ENCODE results near the gene CD48. TPM values are rescaled to one million over a fixed set of nuclear protein-coding genes. Genes with fewer than 3 reads are reported as not detected.
"Not testable (repeated sequence)": the region's sequence is repeated elsewhere in the genome, so short reads cannot be mapped to it uniquely, and the experiment has no call there.

The CD48 gene
- total RNA-seq, 6 experiments from 2014 or later: not detected

GRCh38 chr1:160653620-160654016, 58.0 kb downstream of the CD48 start:
- Mint-ChIP-seq H3K36me3 (ENCODE audit: low read depth) (no peaks in the 10 kb centered on the region), H3K4me3 (no peak overlapping the region), H3K27ac (no peak overlapping the region), H3K27me3 (ENCODE audit: insufficient read depth) (peaks cover 9% of the 10 kb centered on the region), H3K9me3 (no peaks in the 10 kb centered on the region), H3K4me1 (ENCODE audit: low read depth) (peaks cover 22% of the 10 kb centered on the region; the same call in 1 of the 2 replicates)
- no peak for TF ChIP-seq CTCF (IDR thresholded peaks at IDR 0.05)
- DNase-seq: no peak

GRCh38 chr1:160652924-160653619, 58.5 kb downstream of the CD48 start:
- H3K27me3 Mint-ChIP-seq (ENCODE audit: insufficient read depth): peaks cover 9% of the 10 kb centered on the region
- no peak overlapping the region for H3K27ac Mint-ChIP-seq
- no peak for TF ChIP-seq CTCF (IDR thresholded peaks at IDR 0.05)

GRCh38 chr1:160652065-160652641, 59.5 kb downstream of the CD48 start:
- H3K4me3 Mint-ChIP-seq; H3K27ac Mint-ChIP-seq; H3K27me3 Mint-ChIP-seq (ENCODE audit: insufficient read depth); DNase-seq; H3K9me3 Mint-ChIP-seq; H3K36me3 Mint-ChIP-seq (ENCODE audit: low read depth): not testable (repeated sequence)
- peaks cover 18% of the 10 kb centered on the region; the same call in 1 of the 2 replicates for H3K4me1 Mint-ChIP-seq (ENCODE audit: low read depth)

More at GRCh38 chr1:160652924-160653619, 58.5 kb downstream of the CD48 start:
- DNase-seq: no peak
- no peak overlapping the region for H3K4me3 Mint-ChIP-seq
- peaks cover 22% of the 10 kb centered on the region; the same call in 1 of the 2 replicates for H3K4me1 Mint-ChIP-seq (ENCODE audit: low read depth)
- no peaks in the 10 kb centered on the region for H3K36me3 Mint-ChIP-seq (ENCODE audit: low read depth)
- H3K9me3 Mint-ChIP-seq: no peaks in the 10 kb centered on the region

- Mint-ChIP-seq H3K9me3 (no peaks in the 10 kb centered on the region), H3K27ac (no peak overlapping the region), H3K36me3 (ENCODE audit: low read depth) (no peaks in the 10 kb centered on the region), H3K27me3 (ENCODE audit: insufficient read depth) (peaks cover 9% of the 10 kb centered on the region), H3K4me3 (no peak overlapping the region), H3K4me1 (ENCODE audit: low read depth) (peaks cover 12% of the 10 kb centered on the region; the same call in 1 of the 2 replicates)
- no peak for TF ChIP-seq CTCF (IDR thresholded peaks at IDR 0.05)
- DNase-seq: no peak
Measured at GRCh38 chr1:160651433-160652064, 60.1 kb downstream of the CD48 start.

- Mint-ChIP-seq H3K27ac (no peak overlapping the region), H3K27me3 (ENCODE audit: insufficient read depth) (peaks cover 3% of the 10 kb centered on the region; the same call in 1 of the 2 replicates), H3K4me3 (no peak overlapping the region), H3K4me1 (ENCODE audit: low read depth) (peaks cover 7% of the 10 kb centered on the region; the same call in 1 of the 2 replicates), H3K36me3 (ENCODE audit: low read depth) (no peaks in the 10 kb centered on the region), H3K9me3 (no peaks in the 10 kb centered on the region)
- no peak for TF ChIP-seq CTCF (IDR thresholded peaks at IDR 0.05)
- DNase-seq: no peak
Measured at GRCh38 chr1:160647329-160647720, 64.3 kb downstream of the CD48 start.

All from HFFc6 (cell line).